HG03521 (cell line): ENCODE results near the gene ALPI.

Source experiments
- ATAC-seq: cut with Tn5 transposase; IDR thresholded peaks from one replicate; pipeline ENCODE4 v1.9.1; 2021; ENCODE audit warnings: mild to moderate bottlenecking, moderate library complexity; ENCODE audit not compliant: unreplicated experiment

The ALPI gene

GRCh38 chr2:232458661-232459418 is 2.9 kb downstream of the ALPI start:
- ATAC-seq: no peak

- ATAC-seq: no peak
These were observed 3.6 kb downstream of the ALPI start for GRCh38 chr2:232459419-232460035.

GRCh38 chr2:232460171-232460570 is 4.2 kb downstream of the ALPI start:
- no peak for ATAC-seq

GRCh38 chr2:232463701-232464543 is 8.0 kb downstream of the ALPI start:
- no peak for ATAC-seq

GRCh38 chr2:232464544-232464885 is 8.6 kb downstream of the ALPI start:
- no peak for ATAC-seq

GRCh38 chr2:232465061-232465460 is 9.1 kb downstream of the ALPI start:
- ATAC-seq: no peak

- ATAC-seq: no peak
These were observed 10.3 kb downstream of the ALPI start for GRCh38 chr2:232466221-232466620.

- no peak for ATAC-seq
These were observed 17.5 kb downstream of the ALPI start for GRCh38 chr2:232473467-232473890.

- ATAC-seq: no peak
These were observed 20.1 kb downstream of the ALPI start for GRCh38 chr2:232476045-232476444.

- no peak for ATAC-seq
These were observed 20.8 kb downstream of the ALPI start for GRCh38 chr2:232476791-232477190.

GRCh38 chr2:232477751-232478510 is 22.0 kb downstream of the ALPI start:
- ATAC-seq: no peak

- ATAC-seq: no peak
These were observed 22.8 kb downstream of the ALPI start for GRCh38 chr2:232478571-232479340.

GRCh38 chr2:232479341-232480200 is 23.6 kb downstream of the ALPI start:
- no peak for ATAC-seq

GRCh38 chr2:232480201-232481190 is 24.5 kb downstream of the ALPI start:
- no peak for ATAC-seq

- no peak for ATAC-seq
These were observed 25.6 kb downstream of the ALPI start for GRCh38 chr2:232481322-232482140.

- no peak for ATAC-seq
These were observed 26.6 kb downstream of the ALPI start for GRCh38 chr2:232482301-232483238.
